Left lung (tissue), 10 donors: ENCODE results near the gene TLR8. TPM values are rescaled to one million over a fixed set of nuclear protein-coding genes. Genes with fewer than 3 reads are reported as not detected.

Experiments used
- ATAC-seq: fragments of 200-7000 bp; cut with Tn5 transposase; one replicate; pipeline ENCODE4 v1.9.1; 2020; ENCODE audit warnings: moderate library complexity
- DNase-seq, 4 donors: peaks; one replicate each; pipeline ENCODE4 v3.0.0-alpha.2; 2013 to 2020
- H3K27ac ChIP-seq, 2 donors: fragments of 200-600 bp; sonication (generic) in 1 of 2; one replicate each; pipeline versions ENCODE4 v1.5.0 to v1.8.0; 2020 to 2021
- H3K27me3 ChIP-seq, 2 donors: fragments of 200-600 bp; sonication (generic) in 1 of 2; one replicate each; pipeline versions ENCODE4 v1.5.0 to v1.8.0; 2020 to 2021
- H3K36me3 ChIP-seq, 2 donors: fragments of 200-600 bp; sonication (generic) in 1 of 2; one replicate each; pipeline versions ENCODE4 v1.5.0 to v1.8.0; 2020 to 2021
- H3K4me1 ChIP-seq, 2 donors: fragments of 200-600 bp; one replicate each; pipeline ENCODE4 v1.8.0; 2021
- H3K4me3 ChIP-seq, 2 donors: fragments of 200-600 bp; sonication (generic) in 1 of 2; one replicate each; pipeline versions ENCODE4 v1.5.0 to v1.8.0; 2020 to 2021; ENCODE audit warnings: mild to moderate bottlenecking in 1 of 2
- H3K9me3 ChIP-seq, 2 donors: fragments of 200-600 bp; sonication (generic) in 1 of 2; one replicate each; pipeline versions ENCODE4 v1.5.0 to v1.8.0; 2020 to 2021
- CTCF ChIP-seq, 2 donors: fragments of 200-600 bp; sonication (generic) in 1 of 2; IDR thresholded peaks; one replicate each; pipeline versions ENCODE4 v1.5.0 to v1.8.0; 2021; ENCODE audit warnings: antibody characterized with exemption in 2 of 2
- intact Hi-C, 2 donors: fragments of 100-400 bp; cut with DNase I; formaldehyde crosslinking; loops; one replicate each; pipeline versions ENCODE4 v1.11.2 to v1.14.2; 2022
- polyA plus RNA-seq, 6 donors: library from polyadenylated mRNA; unstranded; fragments of 120-200 nt; gene quantifications; one replicate each; pipeline ENCODE4 v1.2.1, GENCODE V29; 2013; ENCODE audit not compliant: insufficient read length in 6 of 6
- total RNA-seq, 2 donors: library from RNA; stranded (reverse); fragmentation: NEBNext Ultra II Directional; extraction: Animal tissue kit (Norgen Biotek cat#: 25700); gene quantifications; one replicate each; pipeline ENCODE4 v1.2.1, GENCODE V29; 2021
- donor health status: DM: no; HTN: yes; CAD: no.
- donor health status: DM: no; HTN: no; CAD: no.

TLR8 gene
- total and polyA plus RNA-seq, 8 donors, result 0.31 to 24.6 (median 0.53) TPM

GRCh38 chrX:12868747-12869146 is 37.7 kb upstream of the TLR8 start:
- intact Hi-C loops, result no loop called here
- no peak overlapping the region for H3K4me3 ChIP-seq
- DNase-seq (no peak), ATAC-seq (no peak)
- H3K27me3 ChIP-seq, result no peaks in the 10 kb centered on the region
- H3K36me3 ChIP-seq, result no peaks in the 10 kb centered on the region
- H3K9me3 ChIP-seq, result no peaks in the 10 kb centered on the region
- H3K27ac ChIP-seq, result no peak overlapping the region
- no peaks in the 10 kb centered on the region for H3K4me1 ChIP-seq
- no peak for TF ChIP-seq CTCF (IDR thresholded peaks at IDR 0.05)

GRCh38 chrX:12871257-12871656 is 35.2 kb upstream of the TLR8 start:
- no peak for TF ChIP-seq CTCF (IDR thresholded peaks at IDR 0.05)
- Histone ChIP-seq H3K4me3 (no peak overlapping the region), H3K36me3 (no peaks in the 10 kb centered on the region), H3K27me3 (no peaks in the 10 kb centered on the region), H3K4me1 (peaks cover 0 to 5% of the 10 kb centered on the region in 2 donors), H3K27ac (no peak overlapping the region), H3K9me3 (no peaks in the 10 kb centered on the region)
- DNase-seq, result peak in 2 of 4 donors; percentile 45 to 56
- no peak for ATAC-seq
- intact Hi-C loops, result no loop called here

GRCh38 chrX:12872741-12873140 is 33.7 kb upstream of the TLR8 start:
- no peaks in the 10 kb centered on the region for H3K9me3 ChIP-seq
- no peaks in the 10 kb centered on the region for H3K36me3 ChIP-seq
- TF ChIP-seq CTCF (IDR thresholded peaks at IDR 0.05), result no peak
- DNase-seq (no peak), ATAC-seq (no peak)
- no peak overlapping the region for H3K4me3 ChIP-seq
- intact Hi-C loops, result no loop called here
- no peak overlapping the region for H3K27ac ChIP-seq
- H3K4me1 ChIP-seq, result peaks cover 0 to 5% of the 10 kb centered on the region in 2 donors
- no peaks in the 10 kb centered on the region for H3K27me3 ChIP-seq

GRCh38 chrX:12874581-12874980 is 31.8 kb upstream of the TLR8 start:
- ATAC-seq, result no peak
- Histone ChIP-seq H3K4me3 (no peak overlapping the region), H3K27ac (no peak overlapping the region), H3K4me1 (peaks cover 0 to 5% of the 10 kb centered on the region in 2 donors), H3K36me3 (no peaks in the 10 kb centered on the region), H3K9me3 (no peaks in the 10 kb centered on the region), H3K27me3 (no peaks in the 10 kb centered on the region)
- DNase-seq, result no peak
- intact Hi-C loops, result no loop called here
- no peak for TF ChIP-seq CTCF (IDR thresholded peaks at IDR 0.05)

- intact Hi-C loops, result no loop called here
Measured at GRCh38 chrX:12877386-12877785, 29.0 kb upstream of the TLR8 start.

More at GRCh38 chrX:12877386-12877785, 29.0 kb upstream of the TLR8 start:
- Histone ChIP-seq H3K9me3 (no peaks in the 10 kb centered on the region), H3K27ac (no peak overlapping the region), H3K4me1 (peaks cover 0 to 5% of the 10 kb centered on the region in 2 donors), H3K36me3 (no peaks in the 10 kb centered on the region), H3K4me3 (no peak overlapping the region), H3K27me3 (no peaks in the 10 kb centered on the region)
- TF ChIP-seq CTCF (IDR thresholded peaks at IDR 0.05), result no peak
- DNase-seq, result no peak
- no peak for ATAC-seq
